ENCODE data around the gene HSD17B1.

HSD17B1 gene

GRCh38 chr17:42571435-42572225, 18.9 kb downstream of the HSD17B1 start:
- no peak overlapping the region for H3K9ac ChIP-seq (ENCODE audit: low read length)
- H3K9me3 ChIP-seq (ENCODE audit: low read length), result no peaks in the 10 kb centered on the region
- H2AFZ ChIP-seq (ENCODE audit: low read length), result no peak overlapping the region
- H3K79me2 ChIP-seq (ENCODE audit: insufficient read depth, low read length), result no peaks in the 10 kb centered on the region
- no peaks in the 10 kb centered on the region for H4K20me1 ChIP-seq (ENCODE audit: insufficient read depth, low read length)
- TF ChIP-seq EZH2 (IDR thresholded peaks at IDR 0.05; ENCODE audit: borderline replicate concordance, low read length) (no peak), CTCF (IDR thresholded peaks at IDR 0.05; ENCODE audit: low read length) (no peak)
- no peak overlapping the region for H3K27ac ChIP-seq (ENCODE audit: low read depth, low read length, poor library complexity, severe bottlenecking)
- H3K9me2 ChIP-seq (ENCODE audit: low read depth, low read length), result no peaks in the 10 kb centered on the region
- H3K4me3 ChIP-seq (ENCODE audit: low read depth, low read length, poor library complexity, severe bottlenecking), result no peak overlapping the region
- peaks cover 74% of the 10 kb centered on the region for H3K36me3 ChIP-seq (ENCODE audit: insufficient read depth, low read length)
- peaks cover 22% of the 10 kb centered on the region for H3K4me1 ChIP-seq (ENCODE audit: insufficient read depth, low read length, severe bottlenecking)
- no peak overlapping the region for H3K4me2 ChIP-seq (ENCODE audit: low read length)
- H3K27me3 ChIP-seq (ENCODE audit: insufficient read depth, low read length), result no peaks in the 10 kb centered on the region
- no peaks in the 10 kb centered on the region; the same call in 1 of the 2 replicates for H3F3A ChIP-seq (ENCODE audit: insufficient read depth, low read length)

GRCh38 chr17:42573095-42573494, 20.4 kb downstream of the HSD17B1 start:
- Histone ChIP-seq H3K9me3 (ENCODE audit: low read length) (no peaks in the 10 kb centered on the region), H3K79me2 (ENCODE audit: insufficient read depth, low read length) (no peaks in the 10 kb centered on the region), H4K20me1 (ENCODE audit: insufficient read depth, low read length) (no peaks in the 10 kb centered on the region), H3K4me2 (ENCODE audit: low read length) (no peak overlapping the region), H3K27me3 (ENCODE audit: insufficient read depth, low read length) (no peaks in the 10 kb centered on the region), H3K36me3 (ENCODE audit: insufficient read depth, low read length) (peaks cover 70% of the 10 kb centered on the region), H3K4me3 (ENCODE audit: low read depth, low read length, poor library complexity, severe bottlenecking) (no peak overlapping the region), H3F3A (ENCODE audit: insufficient read depth, low read length) (no peaks in the 10 kb centered on the region; the same call in 1 of the 2 replicates), H2AFZ (ENCODE audit: low read length) (no peak overlapping the region), H3K4me1 (ENCODE audit: insufficient read depth, low read length, severe bottlenecking) (peaks cover 23% of the 10 kb centered on the region), H3K9ac (ENCODE audit: low read length) (no peak overlapping the region), H3K9me2 (ENCODE audit: low read depth, low read length) (no peaks in the 10 kb centered on the region), H3K27ac (ENCODE audit: low read depth, low read length, poor library complexity, severe bottlenecking) (no peak overlapping the region)
- TF ChIP-seq EZH2 (IDR thresholded peaks at IDR 0.05; ENCODE audit: borderline replicate concordance, low read length) (no peak), CTCF (IDR thresholded peaks at IDR 0.05; ENCODE audit: low read length) (no peak)

GRCh38 chr17:42574463-42574862, 21.7 kb downstream of the HSD17B1 start:
- H3K9me2 ChIP-seq (ENCODE audit: low read depth, low read length), result no peaks in the 10 kb centered on the region
- H3K4me1 ChIP-seq (ENCODE audit: insufficient read depth, low read length, severe bottlenecking), result peaks cover 31% of the 10 kb centered on the region

More at GRCh38 chr17:42574463-42574862, 21.7 kb downstream of the HSD17B1 start:
- Histone ChIP-seq H3F3A (ENCODE audit: insufficient read depth, low read length) (0 out of 2 replicates have a peak, but pooled peaks cover 4% of the 10 kb centered on the region), H3K9ac (ENCODE audit: low read length) (no peak overlapping the region), H4K20me1 (ENCODE audit: insufficient read depth, low read length) (no peaks in the 10 kb centered on the region), H2AFZ (ENCODE audit: low read length) (no peak overlapping the region), H3K79me2 (ENCODE audit: insufficient read depth, low read length) (no peaks in the 10 kb centered on the region), H3K27me3 (ENCODE audit: insufficient read depth, low read length) (no peaks in the 10 kb centered on the region), H3K4me3 (ENCODE audit: low read depth, low read length, poor library complexity, severe bottlenecking) (no peak overlapping the region), H3K9me3 (ENCODE audit: low read length) (no peaks in the 10 kb centered on the region), H3K27ac (ENCODE audit: low read depth, low read length, poor library complexity, severe bottlenecking) (no peak overlapping the region), H3K36me3 (ENCODE audit: insufficient read depth, low read length) (peaks cover 61% of the 10 kb centered on the region), H3K4me2 (ENCODE audit: low read length) (no peak overlapping the region)
- TF ChIP-seq CTCF (IDR thresholded peaks at IDR 0.05; ENCODE audit: low read length) (no peak), EZH2 (IDR thresholded peaks at IDR 0.05; ENCODE audit: borderline replicate concordance, low read length) (no peak)
